ENCODE results near the gene TAGAP. TPM values are rescaled to one million over a fixed set of nuclear protein-coding genes. Genes with fewer than 3 reads are reported as not detected.
A peak's percentile ranks its signal among the peaks of the same experiment; 100 is the strongest.

Gene TAGAP
- total and polyA plus RNA-seq, 10 of the 15 experiments (the other 5 are each of a cell fraction or from before 2014, with no cell fraction given), result 5.3 to 27.4 (median 18.9) TPM

GRCh38 chr6:159061805-159062563 is 17.2 kb upstream of the TAGAP start:
- no peaks in the 10 kb centered on the region; the same call in 2 of the 3 replicates for H3K9me3 ChIP-seq (replicated peaks; ENCODE audit: control insufficient read depth, insufficient read depth, low read length)
- H3K27me3 ChIP-seq (replicated peaks in 1 of 2; ENCODE audit: control insufficient read depth in 2 of 2, insufficient read depth in 2 of 2, low read length in 1 of 2), result peaks cover 0 to 4% of the 10 kb centered on the region in 2 experiments; a peak in 1 of 4 replicates
- TF ChIP-seq CREB1 (IDR thresholded peaks at IDR 0.05; ENCODE audit: low read depth), result peak; percentile 75
- no peak for TF ChIP-seq NBN (IDR thresholded peaks at IDR 0.05)
- peak; percentile 81 for TF ChIP-seq PKNOX1 (IDR thresholded peaks at IDR 0.05)
- peak; percentile 47 for TF ChIP-seq CREM (IDR thresholded peaks at IDR 0.05; ENCODE audit: low read depth)
- TF ChIP-seq RAD51 (IDR thresholded peaks at IDR 0.05), result no peak
- TF ChIP-seq SIN3A (IDR thresholded peaks at IDR 0.05; ENCODE audit: low read depth, low read length), result no peak
- TF ChIP-seq SPI1 (IDR thresholded peaks at IDR 0.05; ENCODE audit: borderline replicate concordance, insufficient read depth, low read depth, low read length), result peak; percentile 40; the same call in 1 of the 2 replicates
- peak in 1 of 2 experiments; percentile 49; a peak in 1 of 4 replicates for TF ChIP-seq CEBPB (IDR thresholded peaks at IDR 0.05; ENCODE audit: borderline replicate concordance in 1 of 2, low read depth in 2 of 2, low read length in 2 of 2)
- no peak for TF ChIP-seq E2F8 (IDR thresholded peaks at IDR 0.05; ENCODE audit: low read depth, partially characterized antibody)
- no peak for TF ChIP-seq CHD2 (IDR thresholded peaks at IDR 0.05; ENCODE audit: borderline replicate concordance, low read depth, low read length)
- peak overlapping the region; percentile 50 for H2AFZ ChIP-seq (ENCODE audit: control insufficient read depth, low read depth, low read length)
- POLR2A ChIA-PET, result interaction anchor here (0.6 to 1.9 kb wide), 4 partner anchors 9 to 24 kb away, joined by 4 to 6 read pairs (median 5); partner anchors contain the start of gene TAGAP
- no peak overlapping the region for H3K9ac ChIP-seq (ENCODE audit: control insufficient read depth, insufficient read depth, low read length)
- ATAC-seq, result peak; percentile 58
- H3K27ac ChIP-seq (ENCODE audit: control insufficient read depth, insufficient read depth), result no peak overlapping the region
- peaks cover 6% of the 10 kb centered on the region for H3K4me1 ChIP-seq (ENCODE audit: control insufficient read depth, insufficient read depth, low read length)
- FAIRE-seq, result peak; percentile 75
- intact Hi-C loops (cut with micrococcal nuclease; ENCODE audit: unreplicated experiment), result no loop called here
- no peak for DNase-seq (ENCODE audit: low read depth, low spot score)
- no peaks in the 10 kb centered on the region for H3K36me3 ChIP-seq (ENCODE audit: control insufficient read depth in 2 of 2, insufficient read depth in 2 of 2, low read length in 1 of 2)
- in situ Hi-C loops (cut with MboI), result no loop called here
- RAD21 ChIA-PET (ENCODE audit: unreplicated experiment), result interaction anchor here (0.9 to 3.9 kb wide), 4 partner anchors 17 to 73 kb away, joined by 3 to 15 read pairs (median 8); partner anchors contain the start of gene TAGAP
- no peaks in the 10 kb centered on the region for H4K20me1 ChIP-seq (ENCODE audit: control insufficient read depth, insufficient read depth)
- H3K4me2 ChIP-seq (ENCODE audit: control insufficient read depth, insufficient read depth), result peak overlapping the region; percentile 38
- CTCF ChIA-PET, result interaction anchor here (1.0 to 1.4 kb wide), 5 partner anchors 23 to 73 kb away, joined by 3 to 5 read pairs (median 3); no protein-coding TSS in a partner anchor
- 50% methylated on average over 10 of the region's 10 CpGs for WGBS (ENCODE audit: insufficient coverage, insufficient replicate concordance, low lambda C conversion rate, missing lambda C conversion rate)
- H3K79me2 ChIP-seq (ENCODE audit: control insufficient read depth, insufficient read depth, low read length), result no peaks in the 10 kb centered on the region
- SMC1A ChIA-PET (ENCODE audit: uncharacterized antibody, unreplicated experiment), result interaction anchor here (1.1 to 4.5 kb wide), 9 partner anchors 12 to 53 kb away, joined by 3 to 34 read pairs (median 6); partner anchors contain the start of gene TAGAP
- no peak overlapping the region for H3K4me3 ChIP-seq
- no TSS peak for BruUV-seq (replicated peaks)
